Jurkat, Clone E6-1 (cell line): ENCODE results near the gene SEC24C.

Experiments used
- DNase-seq: peaks from one replicate; pipeline ENCODE4 v3.0.0-alpha.2; 2011; ENCODE audit warnings: low read depth, low spot score
- H3K4me3 ChIP-seq: 2 replicates; pipeline ENCODE4 v1.5.1; 2011; ENCODE audit warnings: mild to moderate bottlenecking, low read length, control low read depth, moderate library complexity

Gene SEC24C

GRCh38 chr10:73763343-73763742 is 19.2 kb downstream of the SEC24C start:
- DNase-seq = no peak
- H3K4me3 ChIP-seq = no peak overlapping the region

GRCh38 chr10:73765066-73765465 is 20.9 kb downstream of the SEC24C start:
- H3K4me3 ChIP-seq = no peak overlapping the region
- DNase-seq = no peak

GRCh38 chr10:73768881-73769280 is 24.7 kb downstream of the SEC24C start:
- peak; percentile 71 for DNase-seq
- no peak overlapping the region for H3K4me3 ChIP-seq

GRCh38 chr10:73769396-73769795 is 25.2 kb downstream of the SEC24C start:
- no peak overlapping the region for H3K4me3 ChIP-seq
- DNase-seq = no peak

- DNase-seq = no peak
- H3K4me3 ChIP-seq = peak overlapping the region; percentile 84
These were observed 27.6 kb downstream of the SEC24C start for GRCh38 chr10:73771722-73772280.

- DNase-seq = peak; percentile 50
- H3K4me3 ChIP-seq = peak overlapping the region; percentile 84
These were observed 28.3 kb downstream of the SEC24C start for GRCh38 chr10:73772281-73773151.

GRCh38 chr10:73773152-73773879 is 29.1 kb downstream of the SEC24C start:
- peak overlapping the region; percentile 84 for H3K4me3 ChIP-seq
- no peak for DNase-seq

GRCh38 chr10:73774637-73775036 is 30.5 kb downstream of the SEC24C start:
- no peak overlapping the region for H3K4me3 ChIP-seq
- no peak for DNase-seq

GRCh38 chr10:73779018-73779417 is 34.8 kb downstream of the SEC24C start:
- H3K4me3 ChIP-seq = no peak overlapping the region
- DNase-seq = no peak

GRCh38 chr10:73779539-73780197 is 35.5 kb downstream of the SEC24C start:
- no peak overlapping the region for H3K4me3 ChIP-seq
- no peak for DNase-seq

- no peak overlapping the region for H3K4me3 ChIP-seq
- no peak for DNase-seq
These were observed 36.1 kb downstream of the SEC24C start for GRCh38 chr10:73780301-73780700.

- no peak for DNase-seq
- H3K4me3 ChIP-seq = peak overlapping the region; percentile 85
These were observed 36.8 kb downstream of the SEC24C start for GRCh38 chr10:73780966-73781365.

- peak overlapping the region; percentile 85 for H3K4me3 ChIP-seq
- DNase-seq = no peak
These were observed 37.3 kb downstream of the SEC24C start for GRCh38 chr10:73781548-73781878.

GRCh38 chr10:73781879-73782748 is 37.9 kb downstream of the SEC24C start, which contains the start of gene CHCHD1:
Gene CHCHD1, plus strand, starts transcription at chr10:73782048. Its CDS starts 28 bp downstream, at chr10:73782076.
- peak within 1 kb of the TSS; percentile 85 for H3K4me3 ChIP-seq
- DNase-seq = peak; percentile 86

GRCh38 chr10:73782749-73783085 is 38.5 kb downstream of the SEC24C start:
- DNase-seq = no peak
- peak overlapping the region; percentile 85 for H3K4me3 ChIP-seq

- H3K4me3 ChIP-seq = peak within 1 kb of the TSS; percentile 77
- DNase-seq = peak; percentile 91
These were observed 41.1 kb downstream of the SEC24C start, which contains the start of gene ZSWIM8 for GRCh38 chr10:73785211-73785720. Gene ZSWIM8, plus strand, starts transcription at chr10:73785606. Its CDS starts 273 bp downstream, at chr10:73785879.

GRCh38 chr10:73785721-73786511 is 41.7 kb downstream of the SEC24C start:
- no peak for DNase-seq
- H3K4me3 ChIP-seq = peak overlapping the region; percentile 77

GRCh38 chr10:73786512-73786885 is 42.3 kb downstream of the SEC24C start:
- peak overlapping the region; percentile 77 for H3K4me3 ChIP-seq
- no peak for DNase-seq
